LHCN-M2 (cell line): ENCODE measurements around the gene RASAL1. TPM values are rescaled to one million over a fixed set of nuclear protein-coding genes. Genes with fewer than 3 reads are reported as not detected.

Experiments used
- DNase-seq: peaks from one replicate; pipeline ENCODE4 v3.0.0-alpha.2; 2012; ENCODE audit warnings: low read depth
- total RNA-seq: library from RNA; depleted of rRNA; stranded (reverse); fragments of >200 nt; gene quantifications from 2 replicates; pipeline ENCODE4 v1.2.3, GENCODE V29; 2014; rRNA removed

The RASAL1 gene
- total RNA-seq, 1 experiment from 2014 or later, result not detected

- DNase-seq, result no peak
These were observed 76.4 kb downstream of the RASAL1 start for GRCh38 chr12:113059071-113059595.

- DNase-seq, result no peak
These were observed 77.0 kb downstream of the RASAL1 start for GRCh38 chr12:113058553-113058952.

DNA sequence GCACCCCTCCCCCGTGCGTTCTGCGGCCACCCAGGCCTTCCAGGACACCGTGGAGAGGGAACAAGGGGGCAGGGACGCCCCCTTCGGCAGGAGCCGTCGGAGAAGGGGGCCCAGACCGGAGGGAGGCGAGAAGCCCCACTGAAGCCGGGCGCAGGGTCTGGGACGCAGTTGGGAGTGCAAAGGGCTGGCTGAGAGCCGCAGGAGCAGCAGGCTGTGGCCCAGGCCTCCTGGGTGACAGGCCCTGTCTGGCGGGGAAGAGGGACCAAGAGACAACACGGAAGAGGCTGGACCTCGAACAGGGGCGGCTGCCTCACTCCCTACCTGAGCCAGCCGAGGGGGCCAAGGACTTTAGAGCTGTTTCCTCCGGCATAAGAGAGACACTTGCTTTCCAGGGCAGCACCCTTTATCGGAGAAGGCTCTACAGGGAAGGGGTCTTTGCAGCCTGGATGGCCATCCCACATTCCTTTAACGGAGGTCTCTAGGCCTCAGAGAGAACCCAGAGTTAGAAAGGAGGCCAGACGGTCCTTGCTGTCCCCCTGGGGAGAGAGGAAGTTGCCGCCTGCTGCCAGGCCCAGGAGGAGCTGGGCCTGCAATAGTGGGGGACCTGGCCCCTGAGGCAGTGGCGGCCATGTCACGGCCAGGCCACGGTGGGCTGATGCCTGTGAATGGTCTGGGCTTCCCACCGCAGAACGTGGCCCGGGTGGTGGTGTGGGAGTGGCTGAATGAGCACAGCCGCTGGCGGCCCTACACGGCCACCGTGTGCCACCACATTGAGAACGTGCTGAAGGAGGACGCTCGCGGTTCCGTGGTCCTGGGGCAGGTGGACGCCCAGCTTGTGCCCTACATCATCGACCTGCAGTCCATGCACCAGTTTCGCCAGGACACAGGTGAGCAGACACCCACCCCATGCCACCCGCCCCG, 77.7 kb downstream of the RASAL1 start:
- DNase-seq, result no peak

DNA sequence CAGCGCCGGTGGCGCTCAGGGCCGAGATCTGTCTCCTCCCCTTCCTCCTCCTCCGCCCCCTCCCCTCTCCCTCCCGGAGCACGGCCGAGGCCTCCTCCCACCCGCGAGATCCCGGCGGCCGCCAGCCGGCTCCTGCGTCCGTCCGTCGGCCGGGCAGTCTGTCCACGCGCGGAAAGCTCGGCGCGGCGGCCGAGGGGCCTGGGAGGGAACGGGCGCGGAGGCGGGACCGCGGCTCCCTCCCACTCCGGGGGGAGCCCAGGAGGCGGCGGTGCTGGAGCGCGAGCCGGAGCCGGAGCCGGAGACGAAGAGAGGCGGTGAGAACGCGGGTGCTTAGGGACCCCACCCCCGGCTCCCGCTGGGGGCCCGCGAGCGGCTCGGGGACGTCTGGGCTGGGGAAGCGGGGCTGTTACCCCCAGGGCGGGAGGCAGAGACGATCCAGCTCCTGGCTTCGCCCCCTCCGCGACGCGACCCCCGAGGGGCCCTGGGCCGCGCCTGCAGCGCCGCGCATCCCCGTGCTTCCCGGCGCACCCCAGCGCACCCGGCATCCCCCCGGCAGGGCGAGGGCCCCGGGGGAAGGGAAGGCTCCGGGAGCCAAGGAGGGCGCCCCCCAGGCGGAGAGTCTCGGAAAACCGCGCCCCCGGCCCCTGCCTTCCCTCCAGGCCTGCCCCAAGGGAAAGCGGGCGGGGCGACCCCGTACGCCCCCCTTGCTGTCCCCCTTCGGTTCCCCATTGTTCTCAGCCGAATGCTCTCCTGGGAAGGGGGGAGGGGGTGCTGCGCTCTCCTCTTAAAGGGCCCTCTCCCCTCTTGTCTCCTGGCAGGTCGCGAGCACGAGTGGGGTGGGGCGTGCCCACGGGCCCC, 78.7 kb downstream of the RASAL1 start, which contains the start of gene DTX1:
Gene DTX1 (plus strand): TSS at position 100 of the 858 bp plus-strand sequence. CDS start 1,463 bp downstream, outside the sequence.
- no peak for DNase-seq

- no peak for DNase-seq
These were observed 79.3 kb downstream of the RASAL1 start for GRCh38 chr12:113056381-113056630.

DNA sequence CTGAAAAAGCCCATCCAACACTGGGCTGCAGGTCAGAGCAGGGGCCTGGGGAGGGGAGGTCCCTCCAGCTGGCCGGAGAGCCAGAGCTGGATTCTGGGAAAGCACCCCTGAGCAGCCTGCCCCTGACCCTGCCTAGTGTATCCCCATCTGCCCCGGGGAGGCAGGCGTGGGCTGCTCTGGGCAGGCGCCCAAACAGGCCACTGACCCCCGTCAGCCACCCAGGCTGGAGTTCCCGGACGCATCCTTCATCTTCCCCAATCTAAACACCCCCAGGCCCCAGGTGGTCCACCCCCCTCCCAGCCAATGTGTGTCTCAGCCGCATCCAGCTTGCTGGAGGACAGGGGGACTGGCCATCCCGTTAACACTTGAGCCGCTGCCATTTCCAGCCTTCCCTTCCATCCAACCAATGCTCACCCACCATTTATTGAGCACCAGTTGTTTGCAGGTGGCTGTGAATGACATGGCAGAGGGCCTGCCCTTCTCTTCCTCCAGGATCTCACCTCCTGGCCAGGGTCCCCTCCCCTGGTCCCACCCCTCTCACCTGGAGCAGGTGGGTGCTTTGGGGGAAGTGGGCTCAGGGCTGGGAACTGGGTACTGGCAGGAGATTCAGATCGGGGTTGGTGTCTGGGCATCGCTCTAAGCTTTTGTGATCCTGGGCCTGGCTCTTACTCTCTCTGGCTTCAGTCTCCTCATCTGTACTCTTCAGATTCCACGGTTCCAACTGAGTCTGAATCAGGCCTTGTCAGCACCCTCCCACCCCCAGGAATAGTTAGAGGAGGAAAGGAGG, 79.8 kb downstream of the RASAL1 start:
- no peak for DNase-seq

GRCh38 chr12:113054948-113055486, 80.5 kb downstream of the RASAL1 start:
- DNase-seq, result no peak

DNA sequence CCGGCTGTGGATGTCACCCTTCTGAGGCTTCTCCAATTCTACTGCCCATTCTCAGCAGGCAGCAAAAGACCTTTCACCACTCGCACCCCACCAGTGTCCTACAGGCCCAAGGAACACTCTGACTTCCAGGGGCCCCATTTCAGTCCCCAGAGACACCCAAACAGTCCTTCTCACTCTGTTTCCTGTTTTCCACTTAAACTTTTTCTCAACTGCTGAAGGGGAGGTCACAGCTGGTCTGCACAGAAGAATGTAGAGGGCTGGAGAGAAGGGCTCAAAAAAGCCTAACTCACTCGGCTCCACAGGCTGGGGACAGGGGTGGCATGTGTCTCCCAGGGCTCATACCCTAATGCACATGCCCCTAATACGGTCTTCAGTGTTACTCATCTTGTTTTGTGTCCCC, 83.2 kb downstream of the RASAL1 start:
- no peak for DNase-seq

DNA sequence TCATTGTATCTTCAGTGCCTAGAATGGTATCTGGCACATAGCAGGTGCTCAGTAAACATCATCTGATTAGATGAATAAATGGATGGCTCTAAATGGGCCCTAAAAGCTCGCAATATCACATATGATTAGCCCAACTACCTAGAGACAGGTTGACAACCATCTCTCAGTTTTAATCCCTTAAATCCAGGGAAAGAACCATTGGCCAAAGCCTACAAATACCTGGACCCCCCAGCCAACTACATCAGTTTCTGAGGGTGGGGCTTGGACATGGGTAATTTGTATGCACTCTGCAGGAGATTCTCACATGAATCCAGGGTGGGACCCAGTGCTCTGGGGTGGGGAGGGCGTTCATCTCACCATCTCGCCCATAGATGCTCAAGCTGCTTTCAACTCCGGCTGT, 83.8 kb downstream of the RASAL1 start:
- no peak for DNase-seq

DNA sequence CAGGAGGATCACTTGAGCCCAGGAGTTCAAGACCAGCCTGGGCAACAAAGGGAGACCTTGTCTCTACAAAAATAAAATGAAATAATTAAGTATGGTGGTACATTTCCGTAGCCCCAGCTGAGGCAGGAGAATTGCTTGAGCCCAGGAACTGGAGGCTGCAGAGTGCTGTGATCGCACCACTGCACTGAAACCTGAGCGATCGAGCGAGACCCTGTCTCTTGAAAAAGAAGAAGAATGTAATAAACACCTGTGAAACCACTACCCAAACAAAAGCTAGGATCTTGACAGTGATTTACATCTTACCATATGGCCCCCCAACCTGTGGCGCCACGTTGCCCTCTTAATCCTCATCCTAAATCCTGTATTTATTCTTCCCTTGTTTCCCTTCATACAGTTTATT, 84.8 kb downstream of the RASAL1 start:
- no peak for DNase-seq

DNA sequence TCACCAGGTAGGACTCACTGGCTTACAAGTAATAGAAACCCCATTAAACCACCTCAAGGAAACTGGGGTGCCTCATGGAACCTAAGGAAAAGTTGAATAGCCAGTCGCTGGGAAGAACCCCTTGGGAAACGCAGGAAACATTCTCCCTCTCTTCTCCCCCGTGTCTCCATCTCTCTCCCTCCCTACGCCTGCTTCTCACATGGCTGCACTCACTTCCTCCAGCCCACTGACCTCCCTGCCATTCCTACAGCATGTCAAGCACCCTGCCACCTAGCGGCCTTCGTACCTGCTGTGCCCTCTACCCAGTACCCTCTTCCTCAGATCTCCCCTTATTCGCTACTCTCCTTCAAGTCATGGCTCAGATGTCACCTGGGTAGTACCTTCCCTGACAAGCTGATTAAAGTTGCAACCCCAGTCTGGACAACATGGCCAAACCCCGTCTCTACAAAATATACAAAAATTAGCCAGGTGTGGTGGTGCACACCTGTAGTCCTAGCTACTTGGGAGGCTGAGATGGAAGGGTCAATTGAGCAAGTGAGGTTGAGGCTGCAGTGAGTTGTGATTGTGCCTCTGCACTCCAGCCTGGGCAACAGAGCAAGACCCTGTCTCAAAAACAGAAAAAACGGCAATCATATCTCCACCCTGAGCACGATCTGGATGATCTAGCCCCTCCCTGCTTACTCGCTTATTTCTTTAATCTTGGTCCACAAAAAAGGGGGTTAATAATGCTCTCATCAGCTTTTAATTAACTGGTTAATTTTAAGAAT, 85.4 kb downstream of the RASAL1 start:
- no peak for DNase-seq

Other genes with a start within 250 kb of the RASAL1 start
- 1.0 and 8.4 TPM in 2 replicates for gene OAS1, start 228.8 kb downstream of the RASAL1 start, total RNA-seq
- gene OAS3, start 197.3 kb downstream of the RASAL1 start, total RNA-seq, result 9.8 and 13.8 TPM in 2 replicates
- gene OAS2, start 157.2 kb downstream of the RASAL1 start, total RNA-seq, result 2.9 and 9.9 TPM in 2 replicates
- 0.11 TPM in 1 of 2 replicates, not detected in the other for gene DTX1, start 79.0 kb downstream of the RASAL1 start, total RNA-seq
- not detected in 2 replicates for gene CFAP73, start 14.0 kb upstream of the RASAL1 start, total RNA-seq
- gene DDX54, start 49.7 kb upstream of the RASAL1 start, total RNA-seq, result 58.7 and 74.3 TPM in 2 replicates
- gene RITA1, start 50.0 kb upstream of the RASAL1 start, total RNA-seq, result 34.2 and 38.0 TPM in 2 replicates
- 17.8 and 21.4 TPM in 2 replicates for gene TPCN1, start 85.7 kb upstream of the RASAL1 start, total RNA-seq
- gene SLC8B1, start 199.3 kb upstream of the RASAL1 start, total RNA-seq, result 5.7 and 8.6 TPM in 2 replicates
- 21.7 and 32.0 TPM in 2 replicates for gene PLBD2, start 222.8 kb upstream of the RASAL1 start, total RNA-seq